ENCODE measurements around the gene BTLA. TPM values are rescaled to one million over a fixed set of nuclear protein-coding genes. Genes with fewer than 3 reads are reported as not detected.

BTLA gene
- total and polyA plus RNA-seq, 5 donors from 2014 or later: 2.7 to 7.1 (median 5.3) TPM

DNA sequence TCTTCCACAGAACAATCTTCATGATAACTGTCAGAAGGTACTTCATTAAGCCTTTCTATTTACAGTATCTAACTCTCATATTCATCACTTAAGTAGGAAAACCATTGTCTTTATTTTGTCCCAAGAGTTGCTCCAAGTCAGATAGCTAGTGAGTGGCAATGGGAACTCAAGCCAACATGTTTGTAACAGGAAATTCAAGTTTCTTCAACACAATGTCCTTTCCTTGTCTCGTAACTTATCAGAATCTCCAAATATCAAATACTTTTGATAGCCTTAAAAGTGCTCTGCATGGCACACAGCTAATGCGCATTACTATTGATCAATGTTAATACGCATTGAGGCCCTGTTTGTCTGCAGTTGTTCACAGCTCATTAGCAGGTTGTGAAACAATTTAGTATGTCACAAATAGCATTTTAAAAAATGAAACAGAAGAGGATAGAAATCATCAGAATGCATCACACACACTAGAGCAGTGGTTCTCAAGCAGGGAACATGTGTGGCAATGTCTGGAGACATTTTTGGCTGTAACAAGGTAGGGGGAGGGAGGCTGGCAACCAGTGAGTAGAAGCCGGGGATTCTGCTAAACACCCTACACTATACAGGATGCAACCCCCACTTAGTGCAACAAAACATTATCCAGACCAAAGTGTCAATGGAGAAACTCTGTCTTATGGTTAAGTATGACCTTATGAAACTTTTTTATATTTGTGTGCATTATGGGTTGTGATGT, 27.5 kb downstream of the BTLA start:
- H3K4me3 ChIP-seq (ENCODE audit: low read depth, low read length): no peak overlapping the region
- H3K9me3 ChIP-seq (ENCODE audit: control insufficient read depth in 2 of 2, low read length in 2 of 2): no peaks in the 10 kb centered on the region
- H3K27me3 ChIP-seq (ENCODE audit: control insufficient read depth, insufficient read depth, low read length): no peaks in the 10 kb centered on the region
- H3K4me1 Mint-ChIP-seq: peaks cover 13 to 69% (median 31%) of the 10 kb centered on the region in 4 donors
- no peaks in the 10 kb centered on the region for H3K9me3 Mint-ChIP-seq
- no peaks in the 10 kb centered on the region for H3K36me3 ChIP-seq (ENCODE audit: control insufficient read depth, insufficient read depth, low read length)
- H3K27ac ChIP-seq (ENCODE audit: insufficient read depth, low read length, poor library complexity, severe bottlenecking): no peak overlapping the region
- H3K27me3 Mint-ChIP-seq: no peaks in the 10 kb centered on the region
- H3K27ac Mint-ChIP-seq: peak overlapping the region in 2 of 3 donors; percentile 21 to 69
- ATAC-seq (ENCODE audit: low read depth in 2 of 2): no peak
- DNase-seq: no peak
- peaks cover 6% of the 10 kb centered on the region for H3K4me1 ChIP-seq (ENCODE audit: control insufficient read depth, insufficient read depth, low read length, poor library complexity, severe bottlenecking)
- peak overlapping the region in 1 of 4 donors; percentile 17 for H3K4me3 Mint-ChIP-seq
- H3K36me3 Mint-ChIP-seq: peaks cover 28% of the 10 kb centered on the region

DNA sequence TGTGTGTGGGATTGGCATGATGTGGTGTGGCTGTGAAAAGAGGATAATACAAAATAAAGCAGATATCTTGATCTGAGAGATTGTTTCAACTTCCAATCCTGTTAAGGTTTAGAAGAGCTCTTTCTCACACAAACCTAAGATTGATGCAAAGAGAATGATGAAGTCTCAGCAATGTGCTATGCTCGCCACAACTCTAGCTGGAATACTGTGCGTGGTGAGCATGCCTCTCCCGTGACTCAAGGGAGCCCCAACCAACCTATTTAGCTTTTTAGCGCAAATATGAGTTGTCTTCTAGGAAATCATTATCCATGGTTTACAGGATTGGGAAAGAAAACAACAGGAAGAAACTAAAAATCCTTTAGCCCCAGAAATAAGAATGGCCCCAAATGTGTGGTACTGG, 28.5 kb downstream of the BTLA start:
- Mint-ChIP-seq H3K36me3 (peaks cover 34% of the 10 kb centered on the region), H3K4me3 (no peak overlapping the region)

DNA sequence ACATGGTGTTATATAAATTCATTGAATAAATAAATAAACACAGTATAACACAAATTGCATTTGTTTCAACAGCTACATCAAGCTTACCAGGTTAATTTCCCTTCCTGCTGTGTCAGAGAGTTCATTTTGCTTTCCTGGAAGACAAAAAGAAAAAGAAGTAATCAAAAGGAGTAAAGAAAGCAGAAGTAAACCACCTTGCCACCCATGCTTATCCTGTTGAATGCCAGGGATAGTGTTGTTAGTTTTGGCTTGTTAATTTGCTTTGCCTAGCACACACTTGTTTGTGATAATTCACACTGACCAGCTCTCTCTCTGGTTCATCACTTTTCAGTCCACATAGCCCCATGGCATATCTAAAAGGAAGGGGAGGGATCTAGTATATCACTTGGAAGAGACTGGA, 29.6 kb downstream of the BTLA start:
- Histone ChIP-seq H3K27ac (ENCODE audit: insufficient read depth, low read length, poor library complexity, severe bottlenecking) (no peak overlapping the region), H3K4me1 (ENCODE audit: control insufficient read depth, insufficient read depth, low read length, poor library complexity, severe bottlenecking) (peaks cover 15% of the 10 kb centered on the region)
- peak overlapping the region; percentile 8 to 57 (median 16) for H3K27ac Mint-ChIP-seq

More for the DNA sequence above, 28.5 kb downstream of the BTLA start:
- DNase-seq (no peak), ATAC-seq (ENCODE audit: low read depth in 2 of 2) (no peak)
- Mint-ChIP-seq H3K27me3 (no peaks in the 10 kb centered on the region), H3K27ac (peak overlapping the region in 2 of 3 donors; percentile 16 to 17), H3K4me1 (peaks cover 17 to 77% (median 33%) of the 10 kb centered on the region in 4 donors), H3K9me3 (no peaks in the 10 kb centered on the region)
- Histone ChIP-seq H3K4me1 (ENCODE audit: control insufficient read depth, insufficient read depth, low read length, poor library complexity, severe bottlenecking) (peaks cover 6% of the 10 kb centered on the region), H3K27me3 (ENCODE audit: control insufficient read depth, insufficient read depth, low read length) (no peaks in the 10 kb centered on the region), H3K9me3 (ENCODE audit: control insufficient read depth in 2 of 2, low read length in 2 of 2) (no peaks in the 10 kb centered on the region), H3K36me3 (ENCODE audit: control insufficient read depth, insufficient read depth, low read length) (no peaks in the 10 kb centered on the region), H3K4me3 (ENCODE audit: low read depth, low read length) (no peak overlapping the region), H3K27ac (ENCODE audit: insufficient read depth, low read length, poor library complexity, severe bottlenecking) (no peak overlapping the region)

DNA sequence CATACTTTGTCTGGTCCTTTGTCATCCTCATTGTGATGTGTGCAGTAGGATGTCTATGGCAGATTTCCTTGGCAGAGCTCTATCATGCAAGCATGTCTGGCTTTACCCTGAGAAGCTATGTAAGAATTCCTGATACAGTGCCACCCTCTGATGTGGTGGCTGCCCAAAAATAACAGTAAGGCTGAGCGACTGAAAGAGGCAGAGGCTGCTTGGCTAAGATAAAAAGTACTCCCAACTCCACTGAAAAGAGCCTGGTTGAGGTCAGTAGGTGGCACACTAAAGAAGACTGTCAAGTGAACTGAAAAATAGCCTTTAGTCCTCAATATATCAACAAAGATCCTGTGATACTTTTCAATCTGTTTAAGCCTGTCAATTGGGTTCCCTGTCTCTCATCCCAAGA, 31.7 kb downstream of the BTLA start:
- H3K4me3 Mint-ChIP-seq: no peak overlapping the region
- H3K4me1 ChIP-seq (ENCODE audit: control insufficient read depth, insufficient read depth, low read length, poor library complexity, severe bottlenecking): peaks cover 24% of the 10 kb centered on the region
- no peaks in the 10 kb centered on the region for H3K9me3 ChIP-seq (ENCODE audit: control insufficient read depth in 2 of 2, low read length in 2 of 2)
- no peaks in the 10 kb centered on the region for H3K27me3 Mint-ChIP-seq
- ATAC-seq (ENCODE audit: low read depth in 2 of 2) (no peak), DNase-seq (no peak)
- H3K9me3 Mint-ChIP-seq: peaks cover 0 to 2% (median 0%) of the 10 kb centered on the region in 7 donors
- peaks cover 27 to 82% (median 46%) of the 10 kb centered on the region in 4 donors for H3K4me1 Mint-ChIP-seq
- H3K27ac ChIP-seq (ENCODE audit: insufficient read depth, low read length, poor library complexity, severe bottlenecking): no peak overlapping the region
- H3K36me3 ChIP-seq (ENCODE audit: control insufficient read depth, insufficient read depth, low read length): no peaks in the 10 kb centered on the region
- H3K27me3 ChIP-seq (ENCODE audit: control insufficient read depth, insufficient read depth, low read length): no peaks in the 10 kb centered on the region
- peak overlapping the region in 2 of 3 donors; percentile 44 to 80 for H3K27ac Mint-ChIP-seq
- peaks cover 35% of the 10 kb centered on the region for H3K36me3 Mint-ChIP-seq
- H3K4me3 ChIP-seq (ENCODE audit: low read depth, low read length): no peak overlapping the region

More for the DNA sequence above, 29.6 kb downstream of the BTLA start:
- no peak overlapping the region for H3K4me3 Mint-ChIP-seq
- H3K9me3 Mint-ChIP-seq: no peaks in the 10 kb centered on the region
- H3K36me3 ChIP-seq (ENCODE audit: control insufficient read depth, insufficient read depth, low read length): no peaks in the 10 kb centered on the region
- no peak overlapping the region for H3K4me3 ChIP-seq (ENCODE audit: low read depth, low read length)
- H3K36me3 Mint-ChIP-seq: peaks cover 38% of the 10 kb centered on the region
- no peaks in the 10 kb centered on the region for H3K27me3 ChIP-seq (ENCODE audit: control insufficient read depth, insufficient read depth, low read length)
- DNase-seq (no peak), ATAC-seq (ENCODE audit: low read depth in 2 of 2) (no peak)
- no peaks in the 10 kb centered on the region for H3K9me3 ChIP-seq (ENCODE audit: control insufficient read depth in 2 of 2, low read length in 2 of 2)
- no peaks in the 10 kb centered on the region for H3K27me3 Mint-ChIP-seq
- peaks cover 25 to 80% (median 39%) of the 10 kb centered on the region in 4 donors for H3K4me1 Mint-ChIP-seq

DNA sequence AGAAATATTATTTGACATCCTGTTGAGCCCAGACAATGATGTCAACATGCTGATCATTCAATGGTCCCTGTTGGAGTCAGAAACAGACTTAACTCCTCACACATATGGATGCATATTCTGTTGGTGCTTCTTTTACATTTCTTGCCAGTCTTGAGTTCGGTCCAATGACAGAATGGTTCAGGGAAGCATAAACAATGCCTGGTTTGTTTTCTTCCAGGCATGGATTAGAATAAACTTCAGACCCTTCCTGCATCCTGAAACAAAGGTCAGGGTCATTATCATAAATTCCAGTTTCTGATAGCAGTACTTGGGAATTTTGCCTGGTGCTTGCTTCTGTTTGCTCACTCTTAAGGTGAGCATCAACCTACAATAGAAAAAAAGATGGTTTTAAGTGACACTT, 33.3 kb downstream of the BTLA start:
- peaks cover 31 to 83% (median 47%) of the 10 kb centered on the region in 4 donors for H3K4me1 Mint-ChIP-seq
- H3K4me3 ChIP-seq (ENCODE audit: low read depth, low read length): no peak overlapping the region
- H3K9me3 ChIP-seq (ENCODE audit: control insufficient read depth in 2 of 2, low read length in 2 of 2): no peaks in the 10 kb centered on the region
- DNase-seq (no peak), ATAC-seq (ENCODE audit: low read depth in 2 of 2) (no peak)
- peaks cover 33% of the 10 kb centered on the region for H3K36me3 Mint-ChIP-seq
- peaks cover 26% of the 10 kb centered on the region for H3K4me1 ChIP-seq (ENCODE audit: control insufficient read depth, insufficient read depth, low read length, poor library complexity, severe bottlenecking)
- peaks cover 0 to 3% (median 0%) of the 10 kb centered on the region in 7 donors for H3K9me3 Mint-ChIP-seq
- no peaks in the 10 kb centered on the region for H3K27me3 ChIP-seq (ENCODE audit: control insufficient read depth, insufficient read depth, low read length)
- H3K4me3 Mint-ChIP-seq: no peak overlapping the region
- no peaks in the 10 kb centered on the region for H3K27me3 Mint-ChIP-seq
- H3K27ac ChIP-seq (ENCODE audit: insufficient read depth, low read length, poor library complexity, severe bottlenecking): no peak overlapping the region
- H3K36me3 ChIP-seq (ENCODE audit: control insufficient read depth, insufficient read depth, low read length): no peaks in the 10 kb centered on the region
- peak overlapping the region in 1 of 3 donors; percentile 44 for H3K27ac Mint-ChIP-seq

DNA sequence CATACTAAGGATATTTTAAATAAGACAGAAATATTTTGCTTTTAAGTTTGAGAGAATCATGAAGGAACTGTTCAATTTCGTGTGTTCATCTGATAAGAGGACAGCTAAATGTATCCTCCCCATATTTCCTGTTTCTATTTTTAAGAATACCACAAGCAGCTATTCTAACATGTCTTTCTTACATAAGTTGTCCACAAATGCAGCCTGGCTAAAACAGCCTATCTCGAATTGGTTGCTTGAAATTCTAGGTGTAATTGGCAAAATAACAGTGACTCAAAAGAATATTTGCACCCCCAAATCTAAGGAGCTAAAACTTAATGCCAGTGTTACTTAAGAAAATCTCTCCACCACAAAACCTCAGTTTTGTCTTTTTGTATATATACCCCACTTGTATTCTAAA, 35.0 kb downstream of the BTLA start:
- Mint-ChIP-seq H3K27ac (peak overlapping the region; percentile 6 to 77 (median 48)), H3K9me3 (peaks cover 0 to 3% (median 0%) of the 10 kb centered on the region in 7 donors), H3K4me1 (peaks cover 48 to 84% (median 56%) of the 10 kb centered on the region in 4 donors), H3K4me3 (peak overlapping the region; percentile 38 to 75 (median 74)), H3K27me3 (no peaks in the 10 kb centered on the region), H3K36me3 (peaks cover 27% of the 10 kb centered on the region)
- Histone ChIP-seq H3K4me1 (ENCODE audit: control insufficient read depth, insufficient read depth, low read length, poor library complexity, severe bottlenecking) (peaks cover 44% of the 10 kb centered on the region), H3K4me3 (ENCODE audit: low read depth, low read length) (peak overlapping the region; percentile 61), H3K27ac (ENCODE audit: insufficient read depth, low read length, poor library complexity, severe bottlenecking) (peak overlapping the region; percentile 44), H3K36me3 (ENCODE audit: control insufficient read depth, insufficient read depth, low read length) (no peaks in the 10 kb centered on the region), H3K27me3 (ENCODE audit: control insufficient read depth, insufficient read depth, low read length) (no peaks in the 10 kb centered on the region), H3K9me3 (ENCODE audit: control insufficient read depth in 2 of 2, low read length in 2 of 2) (no peaks in the 10 kb centered on the region)
- DNase-seq (peak in 2 of 3 donors; percentile 54 to 60), ATAC-seq (ENCODE audit: low read depth in 2 of 2) (peak; percentile 71 to 78)

DNA sequence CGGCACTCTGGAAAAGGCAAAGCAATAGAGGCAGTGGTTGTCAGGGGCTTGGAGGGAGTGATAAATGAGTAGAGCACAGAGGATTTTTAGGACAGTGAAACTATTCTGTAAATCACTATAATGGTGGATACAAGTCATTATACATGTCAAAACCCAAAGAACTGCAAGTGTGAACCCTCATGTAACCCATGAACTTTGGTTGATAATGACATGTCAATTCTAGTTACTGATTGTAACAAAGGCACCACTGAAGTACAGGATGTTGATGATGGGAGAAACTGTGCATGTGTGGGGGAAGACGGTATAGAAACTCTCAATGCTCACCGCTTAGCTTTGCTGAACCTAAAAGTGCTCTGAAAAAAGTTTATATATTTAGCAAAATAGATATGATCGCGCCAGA, 36.0 kb downstream of the BTLA start:
- Histone ChIP-seq H3K27me3 (ENCODE audit: control insufficient read depth, insufficient read depth, low read length) (no peaks in the 10 kb centered on the region), H3K9me3 (ENCODE audit: control insufficient read depth in 2 of 2, low read length in 2 of 2) (no peaks in the 10 kb centered on the region), H3K36me3 (ENCODE audit: control insufficient read depth, insufficient read depth, low read length) (no peaks in the 10 kb centered on the region), H3K4me3 (ENCODE audit: low read depth, low read length) (peak overlapping the region; percentile 61), H3K4me1 (ENCODE audit: control insufficient read depth, insufficient read depth, low read length, poor library complexity, severe bottlenecking) (peaks cover 47% of the 10 kb centered on the region), H3K27ac (ENCODE audit: insufficient read depth, low read length, poor library complexity, severe bottlenecking) (no peak overlapping the region)
- H3K4me1 Mint-ChIP-seq: peaks cover 49 to 79% (median 57%) of the 10 kb centered on the region in 4 donors
- H3K4me3 Mint-ChIP-seq: peak overlapping the region; percentile 13 to 68 (median 25)
- H3K27ac Mint-ChIP-seq: peak overlapping the region; percentile 55 to 95 (median 73)
- DNase-seq: peak in 2 of 3 donors; percentile 23 to 52
- no peaks in the 10 kb centered on the region for H3K27me3 Mint-ChIP-seq
- peaks cover 27% of the 10 kb centered on the region for H3K36me3 Mint-ChIP-seq
- peaks cover 0 to 3% (median 0%) of the 10 kb centered on the region in 7 donors for H3K9me3 Mint-ChIP-seq
- peak; percentile 59 for ATAC-seq (ENCODE audit: low read depth in 2 of 2)

Data from CD4-positive, CD25-positive, alpha-beta regulatory T cell (primary cell).